HepG2 (cell line): ENCODE data around the gene DLEC1. TPM values are rescaled to one million over a fixed set of nuclear protein-coding genes. Genes with fewer than 3 reads are reported as not detected.
A peak's percentile ranks its signal among the peaks of the same experiment; 100 is the strongest.

Source experiments
- ATAD3A ChIP-seq: sonication (generic); formaldehyde crosslinking; IDR thresholded peaks from 2 replicates; pipeline ENCODE4 v1.4.0; 2020; ENCODE audit warnings: missing genetic modification reagents
- CEBPB ChIP-seq: IDR thresholded peaks from 2 replicates; pipeline ENCODE4 v1.6.1; 2011; ENCODE audit warnings: low read depth, low read length, improper control_type of control experiment, borderline replicate concordance
- CREBL2 ChIP-seq: sonication (generic); formaldehyde crosslinking; IDR thresholded peaks from 2 replicates; pipeline ENCODE4 v1.8.1; 2023; ENCODE audit warnings: missing genetic modification reagents, mild to moderate bottlenecking, borderline replicate concordance
- GABPB1 ChIP-seq: IDR thresholded peaks from 2 replicates; pipeline ENCODE4 v1.6.1; 2016; ENCODE audit warnings: mild to moderate bottlenecking, missing genetic modification reagents, moderate library complexity, missing compliant biosample characterization
- HES4 ChIP-seq: sonication (generic); formaldehyde crosslinking; IDR thresholded peaks from 2 replicates; pipeline ENCODE4 v1.9.0; 2021; ENCODE audit warnings: mild to moderate bottlenecking, missing genetic modification reagents, borderline replicate concordance
- HIVEP1 ChIP-seq: sonication (generic); formaldehyde crosslinking; IDR thresholded peaks from 2 replicates; pipeline ENCODE4 v1.4.0; 2020; ENCODE audit warnings: mild to moderate bottlenecking, missing genetic modification reagents
- HNRNPK ChIP-seq: fragments of 200-400 bp; formaldehyde crosslinking; IDR thresholded peaks from 2 replicates; pipeline ENCODE4 v1.6.1; 2018; ENCODE audit warnings: low read length, low read depth, moderate library complexity, mild to moderate bottlenecking; ENCODE audit not compliant: poor library complexity, severe bottlenecking
- MTA1 ChIP-seq: sonication (generic); formaldehyde crosslinking; IDR thresholded peaks from 2 replicates; pipeline ENCODE4 v1.4.0; 2020; ENCODE audit warnings: missing genetic modification reagents, mild to moderate bottlenecking, borderline replicate concordance
- PHF20 ChIP-seq: sonication (generic); formaldehyde crosslinking; IDR thresholded peaks from 2 replicates; pipeline ENCODE4 v1.5.0; 2020; ENCODE audit warnings: mild to moderate bottlenecking, missing genetic modification reagents
- ZNF367 ChIP-seq: sonication (generic); formaldehyde crosslinking; IDR thresholded peaks from 2 replicates; pipeline ENCODE4 v1.4.0; 2020; ENCODE audit warnings: missing genetic modification reagents, borderline replicate concordance
- ZNF382 ChIP-seq: sonication (generic); formaldehyde crosslinking; IDR thresholded peaks from 2 replicates; pipeline ENCODE4 v1.5.0; 2020; ENCODE audit warnings: missing genetic modification reagents, mild to moderate bottlenecking, borderline replicate concordance
- ZNF431 ChIP-seq: sonication (generic); formaldehyde crosslinking; IDR thresholded peaks from 2 replicates; pipeline ENCODE4 v1.9.0; 2022; ENCODE audit warnings: missing genetic modification reagents, low read depth, mild to moderate bottlenecking, borderline replicate concordance
- ZNF432 ChIP-seq: sonication (generic); formaldehyde crosslinking; IDR thresholded peaks from 2 replicates; pipeline ENCODE4 v1.5.0; 2020; ENCODE audit warnings: missing genetic modification reagents, mild to moderate bottlenecking, borderline replicate concordance
- ZNF567 ChIP-seq: sonication (generic); formaldehyde crosslinking; IDR thresholded peaks from 2 replicates; pipeline ENCODE4 v1.8.1; 2023; ENCODE audit warnings: mild to moderate bottlenecking, missing genetic modification reagents, borderline replicate concordance
- ZNF570 ChIP-seq: sonication (generic); formaldehyde crosslinking; IDR thresholded peaks from 2 replicates; pipeline ENCODE4 v1.4.0; 2020; ENCODE audit warnings: mild to moderate bottlenecking, missing genetic modification reagents, borderline replicate concordance
- ZNF850 ChIP-seq: sonication (generic); formaldehyde crosslinking; conservative IDR thresholded peaks from 2 replicates; pipeline ENCODE4 v1.9.0; 2021; ENCODE audit warnings: mild to moderate bottlenecking, missing genetic modification reagents
- polyA plus RNA-seq, 8 experiments: library from polyadenylated mRNA; depleted of rRNA in 3 of 8; stranded (reverse) in 7 of 8; unstranded in 1 of 8; fragments of >200 nt; fragmentation: Illumina TruSeq in 4 of 8; extraction: Trizol in 4 of 8; gene quantifications; 2 replicates each; pipeline versions ENCODE4 v1.2.1 to v1.2.3, GENCODE V29; 2011 to 2016; ENCODE audit warnings: low read depth in 4 of 8, missing spikeins in 1 of 8, mixed read lengths in 1 of 8; ENCODE audit not compliant: insufficient read depth in 1 of 8
- total RNA-seq, 5 experiments: library from RNA; depleted of rRNA; stranded (reverse); fragments of >200 nt; fragmentation: Illumina TruSeq; extraction: Trizol; gene quantifications; 2 replicates each; pipeline ENCODE4 v1.2.3, GENCODE V29; 2016; ENCODE audit warnings: low read depth in 1 of 5
- TF ChIP-seq, protein P1 (sequence below): sonication (generic); formaldehyde crosslinking; IDR thresholded peaks from 2 replicates; pipeline ENCODE4 v1.5.1; 2020; ENCODE audit warnings: mild to moderate bottlenecking, missing genetic modification reagents, moderate library complexity
- TF ChIP-seq, protein P2 (sequence below): sonication (generic); formaldehyde crosslinking; IDR thresholded peaks from 2 replicates; pipeline ENCODE4 v1.8.1; 2023; ENCODE audit warnings: mild to moderate bottlenecking, inconsistent platforms, moderate library complexity, missing genetic modification reagents, borderline replicate concordance
- TF ChIP-seq, protein P3 (sequence below): sonication (generic); formaldehyde crosslinking; IDR thresholded peaks from 2 replicates; pipeline ENCODE4 v1.4.0; 2020; ENCODE audit warnings: missing genetic modification reagents
- TF ChIP-seq, protein P4 (sequence below): sonication (generic); formaldehyde crosslinking; IDR thresholded peaks from 2 replicates; pipeline ENCODE4 v1.4.0; 2020; ENCODE audit warnings: missing genetic modification reagents

The DLEC1 gene
- total and polyA plus RNA-seq, 2 of the 13 experiments (the other 11 are each of a cell fraction or from before 2014, with no cell fraction given), result 0.09 TPM; not detected in 1

DNA sequence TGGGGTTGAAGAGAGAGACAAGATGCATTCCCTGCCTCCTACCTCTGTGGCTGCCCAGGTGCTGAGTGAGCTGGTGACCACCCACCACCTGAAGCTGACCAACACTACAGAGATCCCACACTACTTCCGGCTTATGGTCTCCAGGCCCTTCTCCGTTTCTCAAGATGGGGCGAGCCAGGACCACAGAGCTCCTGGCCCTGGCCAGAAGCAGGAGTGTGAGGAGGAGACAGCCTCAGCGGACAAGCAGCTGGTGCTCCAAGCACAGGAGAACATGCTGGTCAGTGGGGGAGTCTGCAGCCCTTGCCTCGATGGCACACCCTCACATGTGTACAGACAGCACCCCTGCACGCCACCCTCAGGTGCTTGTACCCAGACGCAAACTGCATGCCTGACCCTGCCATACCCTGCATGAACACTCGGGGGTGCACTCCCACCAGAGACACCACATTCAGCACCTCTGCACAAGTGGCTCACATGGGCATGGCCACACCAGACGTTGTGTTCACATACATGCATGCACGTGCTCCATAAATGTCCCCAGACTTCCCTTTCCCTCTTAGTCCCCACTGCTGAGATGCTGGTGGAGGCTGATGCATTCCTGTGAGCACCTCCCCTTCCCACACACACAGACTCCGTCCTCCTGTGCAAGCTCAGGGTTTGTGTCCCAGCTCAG lies 78.9 kb downstream of the DLEC1 start (continued):
- TF ChIP-seq HES4 (no peak), CREBL2 (CRISPR knock-in tag) (no peak), ZNF432 (CRISPR knock-in tag) (no peak), ZNF431 (no peak), GABPB1 (CRISPR knock-in tag) (0 out of 2 replicates have a peak, but pooled peaks have one; percentile 23), HIVEP1 (CRISPR knock-in tag) (no peak), HNRNPK (no peak), ATAD3A (CRISPR knock-in tag) (no peak), ZNF850 (no peak), ZNF382 (no peak), ZNF570 (no peak), CEBPB (no peak), ZNF367 (CRISPR knock-in tag) (no peak), PHF20 (no peak), ZNF567 (CRISPR knock-in tag) (no peak), MTA1 (CRISPR knock-in tag) (no peak)
- TF ChIP-seq, protein P1, sequence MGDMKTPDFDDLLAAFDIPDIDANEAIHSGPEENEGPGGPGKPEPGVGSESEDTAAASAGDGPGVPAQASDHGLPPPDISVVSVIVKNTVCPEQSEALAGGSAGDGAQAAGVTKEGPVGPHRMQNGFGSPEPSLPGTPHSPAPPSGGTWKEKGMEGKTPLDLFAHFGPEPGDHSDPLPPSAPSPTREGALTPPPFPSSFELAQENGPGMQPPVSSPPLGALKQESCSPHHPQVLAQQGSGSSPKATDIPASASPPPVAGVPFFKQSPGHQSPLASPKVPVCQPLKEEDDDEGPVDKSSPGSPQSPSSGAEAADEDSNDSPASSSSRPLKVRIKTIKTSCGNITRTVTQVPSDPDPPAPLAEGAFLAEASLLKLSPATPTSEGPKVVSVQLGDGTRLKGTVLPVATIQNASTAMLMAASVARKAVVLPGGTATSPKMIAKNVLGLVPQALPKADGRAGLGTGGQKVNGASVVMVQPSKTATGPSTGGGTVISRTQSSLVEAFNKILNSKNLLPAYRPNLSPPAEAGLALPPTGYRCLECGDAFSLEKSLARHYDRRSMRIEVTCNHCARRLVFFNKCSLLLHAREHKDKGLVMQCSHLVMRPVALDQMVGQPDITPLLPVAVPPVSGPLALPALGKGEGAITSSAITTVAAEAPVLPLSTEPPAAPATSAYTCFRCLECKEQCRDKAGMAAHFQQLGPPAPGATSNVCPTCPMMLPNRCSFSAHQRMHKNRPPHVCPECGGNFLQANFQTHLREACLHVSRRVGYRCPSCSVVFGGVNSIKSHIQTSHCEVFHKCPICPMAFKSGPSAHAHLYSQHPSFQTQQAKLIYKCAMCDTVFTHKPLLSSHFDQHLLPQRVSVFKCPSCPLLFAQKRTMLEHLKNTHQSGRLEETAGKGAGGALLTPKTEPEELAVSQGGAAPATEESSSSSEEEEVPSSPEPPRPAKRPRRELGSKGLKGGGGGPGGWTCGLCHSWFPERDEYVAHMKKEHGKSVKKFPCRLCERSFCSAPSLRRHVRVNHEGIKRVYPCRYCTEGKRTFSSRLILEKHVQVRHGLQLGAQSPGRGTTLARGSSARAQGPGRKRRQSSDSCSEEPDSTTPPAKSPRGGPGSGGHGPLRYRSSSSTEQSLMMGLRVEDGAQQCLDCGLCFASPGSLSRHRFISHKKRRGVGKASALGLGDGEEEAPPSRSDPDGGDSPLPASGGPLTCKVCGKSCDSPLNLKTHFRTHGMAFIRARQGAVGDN, result peak; percentile 81
- TF ChIP-seq, protein P2, sequence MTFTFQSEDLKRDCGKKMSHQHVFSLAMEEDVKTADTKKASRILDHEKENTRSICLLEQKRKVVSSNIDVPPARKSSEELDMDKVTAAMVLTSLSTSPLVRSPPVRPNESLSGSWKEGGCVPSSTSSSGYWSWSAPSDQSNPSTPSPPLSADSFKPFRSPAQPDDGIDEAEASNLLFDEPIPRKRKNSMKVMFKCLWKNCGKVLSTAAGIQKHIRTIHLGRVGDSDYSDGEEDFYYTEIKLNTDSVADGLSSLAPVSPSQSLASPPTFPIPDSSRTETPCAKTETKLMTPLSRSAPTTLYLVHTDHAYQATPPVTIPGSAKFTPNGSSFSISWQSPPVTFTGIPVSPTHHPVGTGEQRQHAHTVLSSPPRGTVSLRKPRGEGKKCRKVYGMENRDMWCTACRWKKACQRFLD (CRISPR knock-in tag), result no peak
- TF ChIP-seq, protein P3, sequence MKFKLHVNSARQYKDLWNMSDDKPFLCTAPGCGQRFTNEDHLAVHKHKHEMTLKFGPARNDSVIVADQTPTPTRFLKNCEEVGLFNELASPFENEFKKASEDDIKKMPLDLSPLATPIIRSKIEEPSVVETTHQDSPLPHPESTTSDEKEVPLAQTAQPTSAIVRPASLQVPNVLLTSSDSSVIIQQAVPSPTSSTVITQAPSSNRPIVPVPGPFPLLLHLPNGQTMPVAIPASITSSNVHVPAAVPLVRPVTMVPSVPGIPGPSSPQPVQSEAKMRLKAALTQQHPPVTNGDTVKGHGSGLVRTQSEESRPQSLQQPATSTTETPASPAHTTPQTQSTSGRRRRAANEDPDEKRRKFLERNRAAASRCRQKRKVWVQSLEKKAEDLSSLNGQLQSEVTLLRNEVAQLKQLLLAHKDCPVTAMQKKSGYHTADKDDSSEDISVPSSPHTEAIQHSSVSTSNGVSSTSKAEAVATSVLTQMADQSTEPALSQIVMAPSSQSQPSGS, result 0 out of 2 replicates have a peak, but pooled peaks have one; percentile 48
- TF ChIP-seq, protein P4, sequence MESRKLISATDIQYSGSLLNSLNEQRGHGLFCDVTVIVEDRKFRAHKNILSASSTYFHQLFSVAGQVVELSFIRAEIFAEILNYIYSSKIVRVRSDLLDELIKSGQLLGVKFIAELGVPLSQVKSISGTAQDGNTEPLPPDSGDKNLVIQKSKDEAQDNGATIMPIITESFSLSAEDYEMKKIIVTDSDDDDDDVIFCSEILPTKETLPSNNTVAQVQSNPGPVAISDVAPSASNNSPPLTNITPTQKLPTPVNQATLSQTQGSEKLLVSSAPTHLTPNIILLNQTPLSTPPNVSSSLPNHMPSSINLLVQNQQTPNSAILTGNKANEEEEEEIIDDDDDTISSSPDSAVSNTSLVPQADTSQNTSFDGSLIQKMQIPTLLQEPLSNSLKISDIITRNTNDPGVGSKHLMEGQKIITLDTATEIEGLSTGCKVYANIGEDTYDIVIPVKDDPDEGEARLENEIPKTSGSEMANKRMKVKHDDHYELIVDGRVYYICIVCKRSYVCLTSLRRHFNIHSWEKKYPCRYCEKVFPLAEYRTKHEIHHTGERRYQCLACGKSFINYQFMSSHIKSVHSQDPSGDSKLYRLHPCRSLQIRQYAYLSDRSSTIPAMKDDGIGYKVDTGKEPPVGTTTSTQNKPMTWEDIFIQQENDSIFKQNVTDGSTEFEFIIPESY (CRISPR knock-in tag), result peak; percentile 67
